CD4-positive, CD25-positive, alpha-beta regulatory T cell (primary cell): ENCODE results near the gene HS6ST1. TPM values are rescaled to one million over a fixed set of nuclear protein-coding genes. Genes with fewer than 3 reads are reported as not detected.

Experiments
- ATAC-seq, 2 donors: fragments of 150-1000 bp; cut with Tn5 transposase; one replicate each; pipeline ENCODE4 v1.10.0; 2021; ENCODE audit warnings: low read depth in 2 of 2, moderate number of reproducible peaks in 2 of 2, moderate library complexity in 1 of 2
- DNase-seq, 3 donors: peaks; one replicate each; pipeline versions ENCODE4 v3.0.0 to v3.0.0-alpha.2; 2012 to 2022; ENCODE audit warnings: mixed read lengths in 1 of 3
- H3K27ac ChIP-seq: one replicate; pipeline ENCODE4 v1.7.0; 2013; ENCODE audit warnings: mild to moderate bottlenecking, low read length; ENCODE audit not compliant: insufficient read depth, poor library complexity, severe bottlenecking
- H3K27me3 ChIP-seq: one replicate; pipeline ENCODE4 v1.7.0; 2013; ENCODE audit warnings: low read length; ENCODE audit not compliant: control insufficient read depth, insufficient read depth
- H3K36me3 ChIP-seq: one replicate; pipeline ENCODE4 v1.7.0; 2013; ENCODE audit warnings: mild to moderate bottlenecking, low read length, moderate library complexity; ENCODE audit not compliant: control insufficient read depth, insufficient read depth
- H3K4me1 ChIP-seq: 2 replicates; pipeline ENCODE4 v1.7.0; 2013; ENCODE audit warnings: mild to moderate bottlenecking, low read length; ENCODE audit not compliant: insufficient read depth, control insufficient read depth, poor library complexity, severe bottlenecking
- H3K4me3 ChIP-seq: one replicate; pipeline ENCODE4 v1.7.0; 2013; ENCODE audit warnings: low read depth, mild to moderate bottlenecking, low read length, moderate library complexity
- H3K9me3 ChIP-seq, 2 experiments: 1 replicate in 1 of 2; 2 replicates in 1 of 2; pipeline ENCODE4 v1.7.0; 2013; ENCODE audit warnings: low read length in 2 of 2, mild to moderate bottlenecking in 1 of 2, moderate library complexity in 1 of 2; ENCODE audit not compliant: control insufficient read depth in 2 of 2
- H3K27ac Mint-ChIP-seq, 3 donors: one replicate each; pipeline ENCODE4 v1.8.0; 2020 to 2022; ENCODE audit warnings: mild to moderate bottlenecking in 3 of 3, mixed read lengths in 3 of 3, moderate library complexity in 2 of 3
- H3K27me3 Mint-ChIP-seq: one replicate; pipeline ENCODE4 v1.8.0; 2022; ENCODE audit warnings: mild to moderate bottlenecking, mixed read lengths
- H3K36me3 Mint-ChIP-seq: one replicate; pipeline ENCODE4 v1.8.0; 2020; ENCODE audit warnings: mixed read lengths
- H3K4me1 Mint-ChIP-seq, 4 donors: one replicate each; pipeline ENCODE4 v1.8.0; 2020 to 2022; ENCODE audit warnings: mixed read lengths in 4 of 4, mild to moderate bottlenecking in 1 of 4
- H3K4me3 Mint-ChIP-seq, 4 donors: one replicate each; pipeline ENCODE4 v1.8.0; 2020 to 2022; ENCODE audit warnings: mild to moderate bottlenecking in 4 of 4, mixed read lengths in 4 of 4, moderate library complexity in 3 of 4
- H3K9me3 Mint-ChIP-seq, 7 donors: one replicate each; pipeline ENCODE4 v1.8.0; 2020 to 2022; ENCODE audit warnings: mixed read lengths in 7 of 7, mild to moderate bottlenecking in 3 of 7, moderate library complexity in 2 of 7
- polyA plus RNA-seq, 4 donors: library from polyadenylated mRNA; unstranded; fragments of 300-500 nt; fragmentation: Illumina TruSeq; gene quantifications; one replicate each; pipeline ENCODE4 v1.2.3, GENCODE V29; 2021
- total RNA-seq: library from RNA; stranded (reverse); gene quantifications from one replicate; pipeline ENCODE4 v1.2.3, GENCODE V29; 2022

HS6ST1 gene
- total and polyA plus RNA-seq, 5 donors from 2014 or later = 1.1 to 7.6 (median 1.5) TPM

- Mint-ChIP-seq H3K9me3 (no peaks in the 10 kb centered on the region), H3K27me3 (no peaks in the 10 kb centered on the region), H3K36me3 (no peaks in the 10 kb centered on the region), H3K27ac (peak overlapping the region in 1 of 3 donors; percentile 56), H3K4me3 (no peak overlapping the region), H3K4me1 (peaks cover 0 to 7% (median 2%) of the 10 kb centered on the region in 4 donors)
- Histone ChIP-seq H3K4me1 (no peaks in the 10 kb centered on the region), H3K4me3 (no peak overlapping the region), H3K27ac (no peak overlapping the region), H3K27me3 (no peaks in the 10 kb centered on the region), H3K9me3 (no peaks in the 10 kb centered on the region), H3K36me3 (no peaks in the 10 kb centered on the region)
- DNase-seq = no peak
- no peak for ATAC-seq
Observed at GRCh38 chr2:128304330-128304714, 14.3 kb downstream of the HS6ST1 start.

- Histone ChIP-seq H3K36me3 (no peaks in the 10 kb centered on the region), H3K4me3 (no peak overlapping the region), H3K27ac (no peak overlapping the region), H3K4me1 (no peaks in the 10 kb centered on the region), H3K27me3 (no peaks in the 10 kb centered on the region), H3K9me3 (no peaks in the 10 kb centered on the region)
- H3K27me3 Mint-ChIP-seq = no peaks in the 10 kb centered on the region
- no peak for ATAC-seq
- no peak overlapping the region for H3K27ac Mint-ChIP-seq
- peaks cover 0 to 7% (median 2%) of the 10 kb centered on the region in 4 donors for H3K4me1 Mint-ChIP-seq
- H3K36me3 Mint-ChIP-seq = no peaks in the 10 kb centered on the region
- no peak for DNase-seq
- H3K9me3 Mint-ChIP-seq = no peaks in the 10 kb centered on the region
- H3K4me3 Mint-ChIP-seq = no peak overlapping the region
Observed at GRCh38 chr2:128303911-128304310, 14.8 kb downstream of the HS6ST1 start.

GRCh38 chr2:128303095-128303791, 15.4 kb downstream of the HS6ST1 start:
- Mint-ChIP-seq H3K4me3 (no peak overlapping the region), H3K36me3 (peaks cover 3% of the 10 kb centered on the region), H3K9me3 (peaks cover 0 to 2% (median 0%) of the 10 kb centered on the region in 7 donors), H3K27me3 (no peaks in the 10 kb centered on the region), H3K27ac (peak overlapping the region in 1 of 3 donors; percentile 61), H3K4me1 (peaks cover 0 to 7% (median 2%) of the 10 kb centered on the region in 4 donors)
- no peaks in the 10 kb centered on the region for H3K4me1 ChIP-seq
- ATAC-seq = no peak
- H3K4me3 ChIP-seq = no peak overlapping the region
- H3K27ac ChIP-seq = no peak overlapping the region
- no peaks in the 10 kb centered on the region for H3K9me3 ChIP-seq
- no peaks in the 10 kb centered on the region for H3K36me3 ChIP-seq
- no peaks in the 10 kb centered on the region for H3K27me3 ChIP-seq
- DNase-seq = no peak

- H3K36me3 ChIP-seq = no peaks in the 10 kb centered on the region
- no peaks in the 10 kb centered on the region for H3K4me1 ChIP-seq
Observed at GRCh38 chr2:128302744-128303067, 16.0 kb downstream of the HS6ST1 start.

GRCh38 chr2:128302011-128302743, 16.5 kb downstream of the HS6ST1 start:
- DNase-seq = no peak
- peaks cover 0 to 2% (median 0%) of the 10 kb centered on the region in 7 donors for H3K9me3 Mint-ChIP-seq
- peak overlapping the region in 1 of 3 donors; percentile 48 for H3K27ac Mint-ChIP-seq
- no peak for ATAC-seq
- peaks cover 0 to 9% (median under 1%) of the 10 kb centered on the region in 4 donors for H3K4me1 Mint-ChIP-seq
- H3K4me3 Mint-ChIP-seq = no peak overlapping the region
- Histone ChIP-seq H3K36me3 (no peaks in the 10 kb centered on the region), H3K9me3 (no peaks in the 10 kb centered on the region), H3K4me3 (no peak overlapping the region), H3K27me3 (no peaks in the 10 kb centered on the region), H3K27ac (no peak overlapping the region), H3K4me1 (no peaks in the 10 kb centered on the region)
- H3K36me3 Mint-ChIP-seq = peaks cover 5% of the 10 kb centered on the region
- H3K27me3 Mint-ChIP-seq = no peaks in the 10 kb centered on the region

More at GRCh38 chr2:128302744-128303067, 16.0 kb downstream of the HS6ST1 start:
- Mint-ChIP-seq H3K4me3 (no peak overlapping the region), H3K27ac (peak overlapping the region in 2 of 3 donors; percentile 48 to 61), H3K27me3 (no peaks in the 10 kb centered on the region), H3K9me3 (peaks cover 0 to 2% (median 0%) of the 10 kb centered on the region in 7 donors), H3K36me3 (peaks cover 5% of the 10 kb centered on the region), H3K4me1 (peaks cover 0 to 7% (median under 1%) of the 10 kb centered on the region in 4 donors)
- ATAC-seq = no peak
- no peak for DNase-seq
- Histone ChIP-seq H3K4me3 (no peak overlapping the region), H3K27ac (no peak overlapping the region), H3K9me3 (no peaks in the 10 kb centered on the region), H3K27me3 (no peaks in the 10 kb centered on the region)

- Mint-ChIP-seq H3K27me3 (no peaks in the 10 kb centered on the region), H3K27ac (no peak overlapping the region)
Observed at GRCh38 chr2:128301501-128301966, 17.1 kb downstream of the HS6ST1 start.

GRCh38 chr2:128301021-128301420, 17.6 kb downstream of the HS6ST1 start:
- Histone ChIP-seq H3K27me3 (no peaks in the 10 kb centered on the region), H3K27ac (no peak overlapping the region), H3K4me3 (no peak overlapping the region), H3K4me1 (no peaks in the 10 kb centered on the region), H3K36me3 (no peaks in the 10 kb centered on the region), H3K9me3 (no peaks in the 10 kb centered on the region)
- DNase-seq (no peak), ATAC-seq (no peak)
- Mint-ChIP-seq H3K9me3 (peaks cover 0 to 2% (median 0%) of the 10 kb centered on the region in 7 donors), H3K4me3 (no peak overlapping the region), H3K27ac (no peak overlapping the region), H3K36me3 (peaks cover 5% of the 10 kb centered on the region), H3K27me3 (no peaks in the 10 kb centered on the region), H3K4me1 (peaks cover 2 to 13% (median 5%) of the 10 kb centered on the region in 4 donors)

More at GRCh38 chr2:128301501-128301966, 17.1 kb downstream of the HS6ST1 start:
- DNase-seq (no peak), ATAC-seq (no peak)
- Histone ChIP-seq H3K4me3 (no peak overlapping the region), H3K36me3 (no peaks in the 10 kb centered on the region), H3K27ac (no peak overlapping the region), H3K9me3 (no peaks in the 10 kb centered on the region), H3K4me1 (no peaks in the 10 kb centered on the region), H3K27me3 (no peaks in the 10 kb centered on the region)
- Mint-ChIP-seq H3K9me3 (peaks cover 0 to 2% (median 0%) of the 10 kb centered on the region in 7 donors), H3K36me3 (peaks cover 5% of the 10 kb centered on the region), H3K4me1 (peaks cover 0 to 13% (median 2%) of the 10 kb centered on the region in 4 donors), H3K4me3 (no peak overlapping the region)
